Parathyroid adenoma (tissue), 2 donors: ENCODE results near the gene RANBP3.
"Not testable (repeated sequence)": the region's sequence is repeated elsewhere in the genome, so short reads cannot be mapped to it uniquely, and the experiment has no call there.

Experiments
- H2AFZ ChIP-seq: fragments of 300-600 bp; sonication (generic); one replicate; pipeline ENCODE4 v1.7.0; 2017; ENCODE audit warnings: antibody characterized with exemption, mild to moderate bottlenecking
- H3K27ac ChIP-seq: fragments of 300-600 bp; sonication (generic); one replicate; pipeline ENCODE4 v1.7.0; 2017
- H3K27me3 ChIP-seq: fragments of 300-600 bp; sonication (generic); one replicate; pipeline ENCODE4 v1.7.0; 2017; ENCODE audit warnings: low read length; ENCODE audit not compliant: control insufficient read depth, insufficient read depth
- H3K36me3 ChIP-seq: fragments of 300-600 bp; sonication (generic); one replicate; pipeline ENCODE4 v1.7.0; 2017; ENCODE audit warnings: low read length; ENCODE audit not compliant: control insufficient read depth, insufficient read depth
- H3K4me1 ChIP-seq: fragments of 300-600 bp; sonication (generic); one replicate; pipeline ENCODE4 v1.7.0; 2017; ENCODE audit warnings: control low read depth
- H3K4me2 ChIP-seq: fragments of 300-600 bp; sonication (generic); one replicate; pipeline ENCODE4 v1.7.0; 2017; ENCODE audit warnings: low read length
- H3K4me3 ChIP-seq: fragments of 300-600 bp; sonication (generic); one replicate; pipeline ENCODE4 v1.7.0; 2017; ENCODE audit warnings: low read depth, low read length
- H3K79me2 ChIP-seq: fragments of 300-600 bp; sonication (generic); one replicate; pipeline ENCODE4 v1.7.0; 2017; ENCODE audit warnings: control low read depth
- H3K9ac ChIP-seq: fragments of 300-600 bp; sonication (generic); one replicate; pipeline ENCODE4 v1.7.0; 2017; ENCODE audit warnings: mild to moderate bottlenecking
- H3K9me3 ChIP-seq: fragments of 300-600 bp; sonication (generic); one replicate; pipeline ENCODE4 v1.7.0; 2017; ENCODE audit warnings: low read length; ENCODE audit not compliant: control insufficient read depth
- CTCF ChIP-seq: fragments of 300-600 bp; sonication (generic); IDR thresholded peaks from one replicate; pipeline ENCODE4 v1.7.0; 2017; ENCODE audit warnings: antibody characterized with exemption, mild to moderate bottlenecking
- donor health status: primary hyperparathyroidism.

RANBP3 gene

DNA sequence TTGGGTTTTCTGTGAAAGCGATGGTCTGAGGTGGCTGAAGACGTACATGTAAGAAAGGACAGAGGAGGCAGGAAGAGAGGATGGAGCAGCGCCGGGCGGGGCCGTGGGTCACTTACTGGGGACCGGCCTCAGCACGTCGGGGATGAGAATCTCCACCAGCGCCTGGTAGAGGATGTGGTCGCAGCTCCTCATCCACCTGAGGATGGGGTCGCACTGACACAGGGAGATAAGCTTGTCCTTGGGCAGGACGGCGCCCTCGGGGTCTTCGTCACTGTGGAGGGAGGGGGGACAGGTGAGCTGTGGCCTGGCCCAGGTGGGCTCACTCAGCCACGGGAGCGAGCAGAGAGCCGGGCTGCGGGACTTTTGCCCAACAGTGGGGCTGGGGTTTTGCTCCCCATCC lies 29.0 kb upstream of the RANBP3 start:
- H3K27me3 ChIP-seq: no peaks in the 10 kb centered on the region
- H3K4me2 ChIP-seq: no peak overlapping the region
- H3K79me2 ChIP-seq: no peaks in the 10 kb centered on the region
- H3K27ac ChIP-seq: no peak overlapping the region
- no peak overlapping the region for H3K9ac ChIP-seq
- H3K36me3 ChIP-seq: no peaks in the 10 kb centered on the region
- no peak for TF ChIP-seq CTCF
- no peaks in the 10 kb centered on the region for H3K9me3 ChIP-seq
- H3K4me3 ChIP-seq: no peak overlapping the region
- no peak overlapping the region for H2AFZ ChIP-seq
- H3K4me1 ChIP-seq: no peaks in the 10 kb centered on the region

DNA sequence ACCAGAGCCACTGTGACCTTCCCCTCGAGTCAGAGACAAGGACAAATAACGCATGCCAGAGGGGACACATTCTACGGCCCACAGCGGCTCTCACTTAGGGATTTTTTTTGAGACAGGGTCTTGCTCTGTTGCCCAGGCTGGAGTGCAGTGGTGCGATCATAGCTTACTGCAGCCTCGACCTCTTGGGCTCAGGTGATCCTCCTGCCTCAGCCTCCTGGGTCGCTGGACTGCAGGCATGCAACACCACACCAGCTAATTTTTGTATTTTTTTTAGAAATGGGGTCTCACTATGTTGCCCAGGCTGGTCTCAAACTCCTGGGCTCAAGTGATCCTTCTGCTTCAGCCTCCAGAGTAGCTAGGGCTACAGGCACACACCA lies 28.1 kb upstream of the RANBP3 start:
- H3K27me3 ChIP-seq, H2AFZ ChIP-seq, H3K79me2 ChIP-seq, H3K4me3 ChIP-seq, H3K36me3 ChIP-seq, H3K9me3 ChIP-seq, H3K9ac ChIP-seq, H3K4me2 ChIP-seq, H3K27ac ChIP-seq, H3K4me1 ChIP-seq: not testable (repeated sequence)

GRCh38 chr19:6005321-6006069 lies 27.6 kb upstream of the RANBP3 start:
- no peak overlapping the region for H3K27ac ChIP-seq
- no peaks in the 10 kb centered on the region for H3K36me3 ChIP-seq
- H3K27me3 ChIP-seq: no peaks in the 10 kb centered on the region
- H3K79me2 ChIP-seq: no peaks in the 10 kb centered on the region
- H3K4me2 ChIP-seq: no peak overlapping the region
- no peak overlapping the region for H3K4me3 ChIP-seq
- H3K4me1 ChIP-seq: no peaks in the 10 kb centered on the region
- no peak overlapping the region for H3K9ac ChIP-seq
- H3K9me3 ChIP-seq: no peaks in the 10 kb centered on the region
- no peak overlapping the region for H2AFZ ChIP-seq
- no peak for TF ChIP-seq CTCF

- H3K9me3 ChIP-seq: no peaks in the 10 kb centered on the region
- H3K27me3 ChIP-seq: no peaks in the 10 kb centered on the region
- no peaks in the 10 kb centered on the region for H3K36me3 ChIP-seq
- H3K27ac ChIP-seq: no peak overlapping the region
- no peaks in the 10 kb centered on the region for H3K79me2 ChIP-seq
- no peak overlapping the region for H3K9ac ChIP-seq
- no peak for TF ChIP-seq CTCF
- H3K4me2 ChIP-seq: no peak overlapping the region
- no peaks in the 10 kb centered on the region for H3K4me1 ChIP-seq
- H3K4me3 ChIP-seq: no peak overlapping the region
- H2AFZ ChIP-seq: no peak overlapping the region
Measured at GRCh38 chr19:6003976-6004375, 26.0 kb upstream of the RANBP3 start.

GRCh38 chr19:6002591-6002990 lies 24.7 kb upstream of the RANBP3 start:
- Histone ChIP-seq H3K27ac (no peak overlapping the region), H3K9me3 (no peaks in the 10 kb centered on the region), H3K4me2 (no peak overlapping the region), H3K4me1 (no peaks in the 10 kb centered on the region), H3K27me3 (no peaks in the 10 kb centered on the region), H3K9ac (no peak overlapping the region), H3K79me2 (no peaks in the 10 kb centered on the region), H3K36me3 (no peaks in the 10 kb centered on the region), H2AFZ (no peak overlapping the region), H3K4me3 (no peak overlapping the region)
- no peak for TF ChIP-seq CTCF
